ENCODE results near the gene MSLN.

MSLN gene

GRCh38 chr16:760545-761343 lies at the start of gene MSLN:
TSS of gene MSLN (plus strand) at chr16:760734. CDS start at chr16:762681, 1,947 bp downstream.
- H3K9me3 ChIP-seq (ENCODE audit: insufficient read depth, low read length, severe bottlenecking) = no peaks in the 10 kb centered on the region
- no peaks in the 10 kb centered on the region for H3K27me3 ChIP-seq (ENCODE audit: insufficient read depth, low read length, poor library complexity)
- no peak within 1 kb of the TSS for H3K4me3 ChIP-seq (ENCODE audit: low read depth in 1 of 2, low read length in 2 of 2)
- no peak within 1 kb of the TSS for H3K4me2 ChIP-seq (ENCODE audit: insufficient read depth, low read length)
- no peaks in the 10 kb centered on the region; the same call in 1 of the 2 replicates for H4K20me1 ChIP-seq (ENCODE audit: insufficient read depth, low read length)
- no peaks in the 10 kb centered on the region for H3K79me2 ChIP-seq (ENCODE audit: insufficient read depth, low read length)
- DNase-seq (no peak), ATAC-seq (ENCODE audit: insufficient read depth, low read depth) (no peak)
- no peak within 1 kb of the TSS for H3K27ac ChIP-seq (ENCODE audit: low read length)
- TF ChIP-seq, protein P1, sequence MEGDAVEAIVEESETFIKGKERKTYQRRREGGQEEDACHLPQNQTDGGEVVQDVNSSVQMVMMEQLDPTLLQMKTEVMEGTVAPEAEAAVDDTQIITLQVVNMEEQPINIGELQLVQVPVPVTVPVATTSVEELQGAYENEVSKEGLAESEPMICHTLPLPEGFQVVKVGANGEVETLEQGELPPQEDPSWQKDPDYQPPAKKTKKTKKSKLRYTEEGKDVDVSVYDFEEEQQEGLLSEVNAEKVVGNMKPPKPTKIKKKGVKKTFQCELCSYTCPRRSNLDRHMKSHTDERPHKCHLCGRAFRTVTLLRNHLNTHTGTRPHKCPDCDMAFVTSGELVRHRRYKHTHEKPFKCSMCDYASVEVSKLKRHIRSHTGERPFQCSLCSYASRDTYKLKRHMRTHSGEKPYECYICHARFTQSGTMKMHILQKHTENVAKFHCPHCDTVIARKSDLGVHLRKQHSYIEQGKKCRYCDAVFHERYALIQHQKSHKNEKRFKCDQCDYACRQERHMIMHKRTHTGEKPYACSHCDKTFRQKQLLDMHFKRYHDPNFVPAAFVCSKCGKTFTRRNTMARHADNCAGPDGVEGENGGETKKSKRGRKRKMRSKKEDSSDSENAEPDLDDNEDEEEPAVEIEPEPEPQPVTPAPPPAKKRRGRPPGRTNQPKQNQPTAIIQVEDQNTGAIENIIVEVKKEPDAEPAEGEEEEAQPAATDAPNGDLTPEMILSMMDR (IDR thresholded peaks at IDR 0.05; ENCODE audit: borderline replicate concordance, extremely low read depth, low read length, poor library complexity, severe bottlenecking) = no peak
- TF ChIP-seq EZH2 (IDR thresholded peaks at IDR 0.05; ENCODE audit: borderline replicate concordance, low read depth, low read length, severe bottlenecking) = no peak
- H3K36me3 ChIP-seq (ENCODE audit: insufficient read depth, low read length) = no peaks in the 10 kb centered on the region
- no peaks in the 10 kb centered on the region for H3K4me1 ChIP-seq (ENCODE audit: insufficient read depth, low read length)
- no peak within 1 kb of the TSS for H2AFZ ChIP-seq (ENCODE audit: low read depth, low read length)
- H3K9ac ChIP-seq (ENCODE audit: low read depth, low read length) = no peak within 1 kb of the TSS

GRCh38 chr16:711084-711483 lies 49.5 kb upstream of the MSLN start:
- peaks cover 15% of the 10 kb centered on the region for H4K20me1 ChIP-seq (ENCODE audit: insufficient read depth, low read length)
- no peak overlapping the region for H3K27ac ChIP-seq (ENCODE audit: low read length)
- H2AFZ ChIP-seq (ENCODE audit: low read depth, low read length) = no peak overlapping the region
- H3K27me3 ChIP-seq (ENCODE audit: insufficient read depth, low read length, poor library complexity) = no peaks in the 10 kb centered on the region
- H3K4me3 ChIP-seq (ENCODE audit: low read depth in 1 of 2, low read length in 2 of 2) = no peak overlapping the region
- DNase-seq (no peak), ATAC-seq (ENCODE audit: insufficient read depth, low read depth) (no peak)
- H3K4me2 ChIP-seq (ENCODE audit: insufficient read depth, low read length) = no peak overlapping the region
- H3K4me1 ChIP-seq (ENCODE audit: insufficient read depth, low read length) = peaks cover 23% of the 10 kb centered on the region
- no peak for TF ChIP-seq EZH2 (IDR thresholded peaks at IDR 0.05; ENCODE audit: borderline replicate concordance, low read depth, low read length, severe bottlenecking)
- TF ChIP-seq, protein P1 (IDR thresholded peaks at IDR 0.05; ENCODE audit: borderline replicate concordance, extremely low read depth, low read length, poor library complexity, severe bottlenecking) = no peak
- H3K9ac ChIP-seq (ENCODE audit: low read depth, low read length) = no peak overlapping the region
- H3K79me2 ChIP-seq (ENCODE audit: insufficient read depth, low read length) = peaks cover 10% of the 10 kb centered on the region
- no peaks in the 10 kb centered on the region; the same call in 1 of the 2 replicates for H3K36me3 ChIP-seq (ENCODE audit: insufficient read depth, low read length)
- no peaks in the 10 kb centered on the region for H3K9me3 ChIP-seq (ENCODE audit: insufficient read depth, low read length, severe bottlenecking)

DNA sequence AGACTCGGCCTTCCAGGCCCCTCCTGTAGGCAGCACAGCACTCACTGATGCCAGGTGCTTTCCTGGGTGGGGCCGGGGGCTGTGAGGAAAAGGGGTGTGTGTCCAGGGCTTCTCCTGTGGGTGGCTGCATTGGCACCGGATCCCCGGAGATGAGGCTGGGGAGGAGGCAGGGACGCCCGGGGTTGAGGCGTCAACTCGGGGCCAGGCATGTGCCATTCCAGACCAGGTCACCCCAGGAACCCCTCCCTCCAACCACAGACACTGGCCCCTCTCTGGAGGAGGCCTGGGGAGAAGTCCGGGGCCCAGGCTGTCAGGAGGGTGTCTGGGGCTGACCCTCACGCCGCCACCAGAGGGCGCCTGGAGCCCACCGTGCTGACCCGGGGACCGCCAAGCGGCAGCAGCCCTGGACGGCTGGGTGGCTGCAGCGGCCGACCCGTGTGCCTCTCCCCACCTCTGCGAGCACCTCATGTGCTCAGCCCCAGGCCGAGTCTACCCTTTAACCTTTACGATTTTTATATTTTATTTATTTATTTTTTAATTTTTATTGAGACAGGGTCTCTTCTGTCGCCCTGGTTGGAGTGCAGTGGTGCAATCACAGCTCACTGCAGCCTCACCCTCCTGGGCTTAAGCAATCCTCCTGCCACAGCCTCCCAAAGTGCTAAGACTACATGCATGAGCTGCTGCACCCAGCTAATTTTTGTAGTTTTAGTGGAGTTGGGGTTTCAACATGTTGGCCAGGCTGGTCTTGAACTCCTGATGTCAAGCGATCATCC lies 48.8 kb upstream of the MSLN start:
- H2AFZ ChIP-seq (ENCODE audit: low read depth, low read length) = no peak overlapping the region
- H4K20me1 ChIP-seq (ENCODE audit: insufficient read depth, low read length) = peaks cover 21% of the 10 kb centered on the region
- peaks cover 30% of the 10 kb centered on the region for H3K4me1 ChIP-seq (ENCODE audit: insufficient read depth, low read length)
- no peak overlapping the region for H3K9ac ChIP-seq (ENCODE audit: low read depth, low read length)
- DNase-seq (peak; percentile 75), ATAC-seq (ENCODE audit: insufficient read depth, low read depth) (peak; percentile 68)
- H3K36me3 ChIP-seq (ENCODE audit: insufficient read depth, low read length) = peaks cover 5% of the 10 kb centered on the region; the same call in 1 of the 2 replicates
- TF ChIP-seq, protein P1 (IDR thresholded peaks at IDR 0.05; ENCODE audit: borderline replicate concordance, extremely low read depth, low read length, poor library complexity, severe bottlenecking) = peak; percentile 89
- no peak for TF ChIP-seq EZH2 (IDR thresholded peaks at IDR 0.05; ENCODE audit: borderline replicate concordance, low read depth, low read length, severe bottlenecking)
- H3K27me3 ChIP-seq (ENCODE audit: insufficient read depth, low read length, poor library complexity) = no peaks in the 10 kb centered on the region
- H3K4me3 ChIP-seq (ENCODE audit: low read depth in 1 of 2, low read length in 2 of 2) = no peak overlapping the region
- no peak overlapping the region for H3K27ac ChIP-seq (ENCODE audit: low read length)
- no peaks in the 10 kb centered on the region for H3K9me3 ChIP-seq (ENCODE audit: insufficient read depth, low read length, severe bottlenecking)
- H3K4me2 ChIP-seq (ENCODE audit: insufficient read depth, low read length) = no peak overlapping the region
- peaks cover 15% of the 10 kb centered on the region for H3K79me2 ChIP-seq (ENCODE audit: insufficient read depth, low read length)
